DOHH2 (cell line): ENCODE measurements around the gene CFAP46.

Source experiments
- H3F3A ChIP-seq: fragments of 200-600 bp; sonication (generic), shearing (Covaris generic); 2 replicates; pipeline ENCODE4 v1.6.0; 2016; ENCODE audit warnings: antibody characterized with exemption, mild to moderate bottlenecking; ENCODE audit not compliant: control insufficient read depth, insufficient read depth
- H3K27ac ChIP-seq: fragments of 200-600 bp; sonication (generic); 2 replicates; pipeline ENCODE4 v1.5.1; 2014; ENCODE audit warnings: low read depth, mild to moderate bottlenecking, low read length, moderate library complexity
- H3K27me3 ChIP-seq: fragments of 200-600 bp; sonication (generic); 2 replicates; pipeline ENCODE4 v1.6.1; 2014; ENCODE audit warnings: mild to moderate bottlenecking, low read length, mixed read lengths; ENCODE audit not compliant: control insufficient read depth
- H3K36me3 ChIP-seq: fragments of 200-600 bp; sonication (generic); 2 replicates; pipeline ENCODE4 v1.6.1; 2014; ENCODE audit warnings: mild to moderate bottlenecking, low read length, moderate library complexity, mixed read lengths; ENCODE audit not compliant: control insufficient read depth
- H3K4me1 ChIP-seq: fragments of 200-600 bp; sonication (generic); 2 replicates; pipeline ENCODE4 v1.6.1; 2014; ENCODE audit warnings: mild to moderate bottlenecking, low read length, mixed read lengths; ENCODE audit not compliant: control insufficient read depth
- H3K4me2 ChIP-seq: fragments of 200-600 bp; sonication (generic); 2 replicates; pipeline ENCODE4 v1.6.0; 2014; ENCODE audit warnings: mild to moderate bottlenecking, low read length, moderate library complexity
- H3K4me3 ChIP-seq: fragments of 200-600 bp; sonication (generic); 2 replicates; pipeline ENCODE4 v1.5.1; 2014; ENCODE audit warnings: mild to moderate bottlenecking, low read length, mixed read lengths
- H3K79me2 ChIP-seq: fragments of 200-600 bp; sonication (generic); 2 replicates; pipeline ENCODE4 v1.6.1; 2014; ENCODE audit warnings: mild to moderate bottlenecking, low read length, mixed read lengths; ENCODE audit not compliant: control insufficient read depth
- H3K9me2 ChIP-seq: fragments of 200-600 bp; sonication (generic); replicated peaks from 2 replicates; pipeline ENCODE4 v1.6.1; 2014; ENCODE audit warnings: mild to moderate bottlenecking, low read length, mixed read lengths; ENCODE audit not compliant: control insufficient read depth
- H3K9me3 ChIP-seq: fragments of 200-600 bp; sonication (generic); 2 replicates; pipeline ENCODE4 v1.6.1; 2014; ENCODE audit warnings: antibody characterized with exemption, low read length, mixed read lengths; ENCODE audit not compliant: control insufficient read depth, insufficient read depth
- H4K20me1 ChIP-seq: fragments of 200-600 bp; sonication (generic); 2 replicates; pipeline ENCODE4 v1.6.0; 2014; ENCODE audit warnings: low read depth, mild to moderate bottlenecking, antibody characterized with exemption, low read length, moderate library complexity; ENCODE audit not compliant: control insufficient read depth, insufficient read depth
- CTCF ChIP-seq: fragments of 200-600 bp; sonication (generic); IDR thresholded peaks from one replicate; pipeline ENCODE4 v1.5.1; 2014; ENCODE audit warnings: antibody characterized with exemption, mild to moderate bottlenecking, low read depth, low read length; ENCODE audit not compliant: poor library complexity, severe bottlenecking
- EZH2phosphoT487 ChIP-seq: fragments of 200-600 bp; sonication (generic); IDR thresholded peaks from 2 replicates; pipeline ENCODE4 v1.6.1; 2017; ENCODE audit warnings: borderline replicate concordance, mild to moderate bottlenecking, antibody characterized with exemption, low read length, moderate library complexity, mixed read lengths

Gene CFAP46

GRCh38 chr10:132937861-132938260 is 4.5 kb downstream of the CFAP46 start:
- H3K36me3 ChIP-seq, result no peaks in the 10 kb centered on the region
- H3K9me3 ChIP-seq, result no peaks in the 10 kb centered on the region
- no peak overlapping the region for H3K4me2 ChIP-seq
- TF ChIP-seq EZH2phosphoT487, result no peak
- TF ChIP-seq CTCF, result no peak
- no peaks in the 10 kb centered on the region for H3K79me2 ChIP-seq
- no peaks in the 10 kb centered on the region for H3F3A ChIP-seq
- no peaks in the 10 kb centered on the region for H3K9me2 ChIP-seq
- no peaks in the 10 kb centered on the region for H3K27me3 ChIP-seq
- no peaks in the 10 kb centered on the region for H3K4me1 ChIP-seq
- H3K4me3 ChIP-seq, result no peak overlapping the region
- no peaks in the 10 kb centered on the region for H4K20me1 ChIP-seq
- no peak overlapping the region for H3K27ac ChIP-seq

- Histone ChIP-seq H3K4me2 (no peak overlapping the region), H3K9me2 (no peaks in the 10 kb centered on the region), H3K27ac (no peak overlapping the region), H3K36me3 (no peaks in the 10 kb centered on the region), H3K4me3 (no peak overlapping the region), H3F3A (no peaks in the 10 kb centered on the region), H4K20me1 (no peaks in the 10 kb centered on the region), H3K9me3 (no peaks in the 10 kb centered on the region), H3K4me1 (no peaks in the 10 kb centered on the region), H3K79me2 (no peaks in the 10 kb centered on the region), H3K27me3 (no peaks in the 10 kb centered on the region)
- TF ChIP-seq CTCF (no peak), EZH2phosphoT487 (no peak)
Measured at GRCh38 chr10:132934953-132935352, 7.4 kb downstream of the CFAP46 start.

- Histone ChIP-seq H3K27me3 (no peaks in the 10 kb centered on the region), H3K4me3 (no peak overlapping the region), H3K27ac (no peak overlapping the region), H3K79me2 (no peaks in the 10 kb centered on the region), H3K9me3 (no peaks in the 10 kb centered on the region), H3K4me2 (no peak overlapping the region), H4K20me1 (no peaks in the 10 kb centered on the region), H3K4me1 (no peaks in the 10 kb centered on the region), H3K9me2 (no peaks in the 10 kb centered on the region), H3K36me3 (no peaks in the 10 kb centered on the region), H3F3A (no peaks in the 10 kb centered on the region)
- TF ChIP-seq CTCF (no peak), EZH2phosphoT487 (no peak)
Measured at GRCh38 chr10:132933308-132934042, 8.9 kb downstream of the CFAP46 start.
